Left renal cortex interstitium (tissue), 4 donors: ENCODE measurements around the gene TAF11L8. TPM values are rescaled to one million over a fixed set of nuclear protein-coding genes. Genes with fewer than 3 reads are reported as not detected.
"Not testable (repeated sequence)": the region's sequence is repeated elsewhere in the genome, so short reads cannot be mapped to it uniquely, and the experiment has no call there.

ENCODE experiments used
- DNase-seq, 4 donors: peaks; one replicate each; pipeline ENCODE4 v3.0.0-alpha.2; 2013; ENCODE audit warnings: low read depth in 4 of 4, low spot score in 2 of 4, missing footprints in 1 of 4
- polyA plus RNA-seq, 4 donors: library from polyadenylated mRNA; unstranded; fragments of 120-200 nt; gene quantifications; one replicate each; pipeline ENCODE4 v1.2.1, GENCODE V29; 2013; ENCODE audit not compliant: insufficient read length in 4 of 4

The TAF11L8 gene
- not detected for polyA plus RNA-seq

DNA sequence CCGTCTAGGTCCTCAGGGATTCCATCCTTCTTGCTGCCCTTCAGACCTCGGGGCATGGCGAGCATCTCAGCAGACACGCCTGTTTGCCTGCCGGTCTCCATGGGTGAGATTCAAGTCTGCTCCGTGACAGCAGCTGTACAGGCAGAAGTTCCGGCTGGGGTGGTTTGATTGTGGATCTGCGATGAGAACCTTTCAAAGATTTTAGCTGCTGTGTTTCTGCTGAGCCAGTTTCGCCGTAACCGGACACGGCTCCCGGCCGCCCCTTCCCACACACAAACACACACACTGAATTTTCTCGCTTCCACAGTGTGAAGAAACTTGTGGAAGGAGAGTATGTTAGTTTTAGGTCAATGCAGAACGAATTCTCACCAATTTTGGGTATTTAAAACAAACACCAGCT is at the start of gene TAF11L8:
TSS of gene TAF11L8 (minus strand) at position 101 of the 400 bp plus-strand sequence.
- not testable (repeated sequence) for DNase-seq

DNA sequence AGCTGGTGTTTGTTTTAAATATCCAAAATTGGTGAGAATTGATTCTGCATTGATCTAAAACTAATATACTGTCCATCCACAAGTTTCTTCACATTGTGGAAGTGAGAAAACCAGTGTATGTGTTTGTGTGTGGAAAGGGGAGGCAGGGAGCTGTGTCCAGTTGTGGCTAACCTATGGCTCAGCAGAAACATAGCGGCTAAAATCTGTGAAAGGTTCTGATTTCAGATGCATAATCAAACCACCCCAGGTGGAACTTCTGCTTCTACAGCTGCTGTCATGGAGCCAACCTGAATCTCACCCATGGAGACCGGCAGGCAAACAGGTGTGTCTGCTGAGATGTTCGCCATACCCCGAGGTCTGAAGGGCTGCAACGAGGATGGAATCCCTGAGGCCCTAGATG is 43.4 kb upstream of the TAF11L8 start, which contains the start of gene TAF11L14:
TSS of gene TAF11L14 (plus strand) at position 301 of the 400 bp plus-strand sequence.
- no peak for DNase-seq

DNA sequence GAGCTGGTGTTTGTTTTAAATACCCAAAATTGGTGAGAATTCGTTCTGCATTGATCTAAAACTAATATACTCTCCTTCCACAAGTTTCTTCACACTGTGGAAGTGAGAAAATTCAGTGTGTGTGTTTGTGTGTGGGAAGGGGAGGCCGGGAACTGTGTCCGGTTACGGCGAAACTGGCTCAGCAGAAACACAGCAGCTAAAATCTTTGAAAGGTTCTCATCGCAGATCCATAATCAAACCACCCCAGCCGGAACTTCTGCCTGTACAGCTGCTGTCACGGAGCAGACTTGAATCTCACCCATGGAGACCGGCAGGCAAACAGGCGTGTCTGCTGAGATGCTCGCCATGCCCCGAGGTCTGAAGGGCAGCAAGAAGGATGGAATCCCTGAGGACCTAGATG is 41.0 kb upstream of the TAF11L8 start, which contains the start of gene TAF11L13:
TSS of gene TAF11L13 (plus strand) at position 301 of the 400 bp plus-strand sequence.
- not testable (repeated sequence) for DNase-seq

DNA sequence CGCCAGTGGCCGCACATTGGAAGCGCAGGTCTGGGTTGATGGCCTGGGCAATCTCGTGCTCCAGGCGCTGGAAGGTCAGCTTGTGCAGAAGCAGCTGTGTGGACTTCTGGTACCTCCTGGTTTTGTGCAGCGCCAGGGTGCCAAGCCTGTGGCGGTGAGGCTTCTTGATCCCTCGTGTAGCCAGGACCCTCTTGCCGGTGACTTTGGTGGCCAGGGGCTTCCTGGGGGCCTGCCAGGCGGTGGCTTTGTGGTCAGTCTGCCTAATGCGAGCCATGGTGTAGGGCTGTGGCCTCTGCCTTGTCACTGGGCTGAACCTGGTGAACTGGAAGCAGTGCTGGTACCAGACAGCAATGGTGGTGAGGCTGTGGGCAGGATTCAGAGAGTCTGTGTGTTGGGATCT is 34.9 kb upstream of the TAF11L8 start:
- DNase-seq: no peak

DNA sequence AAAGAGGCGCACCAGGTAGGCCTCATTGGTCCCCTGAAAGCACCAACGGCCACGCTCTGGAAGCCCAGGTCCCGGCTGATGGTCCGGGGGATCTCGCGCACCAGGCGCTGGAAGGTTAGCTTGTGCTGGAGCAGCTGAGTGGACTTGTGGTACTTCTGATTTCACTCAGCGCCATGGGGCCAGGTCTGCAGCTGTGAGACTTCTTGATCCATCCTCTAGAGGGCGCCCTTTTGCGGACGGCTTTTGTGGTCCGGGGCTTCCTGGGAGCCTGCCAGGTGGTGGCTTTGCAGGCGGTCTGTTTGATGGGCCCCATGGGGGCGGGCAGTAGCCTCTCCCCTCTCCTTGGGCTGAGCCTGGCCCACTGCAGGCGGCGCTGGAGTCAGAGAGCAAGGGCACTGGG is 29.9 kb upstream of the TAF11L8 start:
- DNase-seq: no peak

DNA sequence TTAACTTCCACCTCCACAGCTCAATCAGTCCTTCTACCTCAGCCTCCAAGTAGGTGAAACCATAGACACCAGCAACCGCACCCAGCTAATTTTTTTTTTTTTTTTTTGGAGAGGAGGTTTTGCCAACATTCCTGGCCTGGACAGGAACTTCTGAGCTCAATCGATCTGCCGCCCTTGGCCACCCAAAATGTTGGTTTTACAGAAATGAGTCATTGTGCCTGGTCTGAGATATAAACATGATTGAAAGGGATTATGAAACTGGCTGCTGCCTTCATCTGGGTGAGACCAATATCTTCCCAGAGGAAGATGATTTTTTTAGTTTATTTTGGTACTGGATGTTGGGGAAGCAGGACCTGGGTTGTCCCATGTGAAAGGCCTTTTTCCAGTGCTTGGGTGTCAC is 28.6 kb upstream of the TAF11L8 start:
- no peak for DNase-seq

DNA sequence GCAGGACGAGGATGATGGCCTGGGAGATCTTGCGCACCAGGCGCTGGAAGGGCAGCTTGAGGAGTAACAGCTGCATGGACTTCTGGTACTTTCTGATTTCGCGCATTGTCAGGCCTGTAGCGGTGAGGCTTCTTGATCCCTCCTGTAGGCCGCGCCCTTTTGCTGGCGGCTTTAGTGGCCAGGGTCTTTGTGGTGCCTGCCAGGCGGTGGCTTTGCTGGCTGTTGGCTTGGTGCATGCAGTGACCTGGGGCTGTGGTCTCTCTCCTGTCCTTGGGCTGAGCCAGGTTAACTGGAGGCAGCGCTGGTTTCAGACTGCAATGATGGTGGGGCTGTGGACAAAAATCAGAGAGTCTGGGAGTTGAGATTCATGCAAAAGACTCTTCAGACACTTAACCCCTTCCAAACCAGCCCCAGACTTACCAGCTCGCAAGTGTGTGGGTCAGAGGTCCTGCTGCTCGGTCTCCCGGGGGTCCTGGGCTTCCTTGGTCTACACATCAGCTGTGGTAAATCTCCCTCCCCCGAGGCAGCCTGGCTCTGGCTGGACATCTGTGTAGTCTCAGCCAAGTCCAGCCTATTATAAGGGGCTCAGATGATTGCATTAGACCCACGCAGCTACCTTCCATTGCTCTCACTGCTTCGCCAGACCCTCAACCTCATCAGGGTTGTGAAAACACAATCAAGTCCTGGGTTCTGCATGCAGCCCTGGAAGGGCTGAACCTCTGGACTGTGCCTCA is 24.3 kb upstream of the TAF11L8 start:
- DNase-seq: no peak

DNA sequence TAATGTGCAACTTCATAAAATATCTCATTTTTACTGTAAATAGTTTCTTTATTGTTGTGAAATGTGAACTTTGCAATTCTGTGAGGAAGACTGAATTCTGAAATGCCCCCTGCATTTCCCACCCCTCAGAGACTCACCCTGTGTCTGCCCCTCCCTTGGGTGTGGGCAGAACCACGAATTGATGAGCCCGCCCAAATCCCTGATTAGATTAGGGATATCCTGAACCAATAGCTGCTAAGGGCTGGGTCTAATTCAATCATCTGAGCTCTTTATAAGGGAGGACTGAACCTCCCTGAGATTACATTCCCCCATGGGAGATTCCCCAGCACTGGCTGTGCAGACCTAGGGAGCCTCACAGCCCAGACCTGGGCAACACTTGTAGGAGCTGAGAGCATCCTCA is 19.3 kb upstream of the TAF11L8 start, which contains the start of gene TAF11L12:
TSS of gene TAF11L12 (plus strand) at position 301 of the 400 bp plus-strand sequence.
- DNase-seq: not testable (repeated sequence)

DNA sequence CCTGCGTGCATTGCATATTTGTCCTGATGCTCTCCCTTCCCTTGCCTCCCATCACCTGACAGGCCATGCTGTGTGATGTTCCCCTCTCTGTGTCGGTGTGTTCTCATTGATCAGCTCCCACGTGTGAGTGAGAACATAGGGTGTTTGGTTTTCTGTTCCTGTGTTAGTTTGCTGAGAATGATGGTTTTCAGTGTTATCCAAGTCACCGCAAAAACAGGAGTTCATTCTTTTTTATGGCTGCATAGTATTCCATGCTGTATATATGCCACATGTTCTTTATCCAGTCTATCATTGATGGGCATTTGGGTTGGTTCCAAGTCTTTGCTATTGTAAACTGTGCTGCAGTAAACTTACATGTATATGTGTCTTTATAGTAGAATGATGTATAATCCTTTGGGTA is 16.7 kb upstream of the TAF11L8 start:
- DNase-seq: not testable (repeated sequence)

DNA sequence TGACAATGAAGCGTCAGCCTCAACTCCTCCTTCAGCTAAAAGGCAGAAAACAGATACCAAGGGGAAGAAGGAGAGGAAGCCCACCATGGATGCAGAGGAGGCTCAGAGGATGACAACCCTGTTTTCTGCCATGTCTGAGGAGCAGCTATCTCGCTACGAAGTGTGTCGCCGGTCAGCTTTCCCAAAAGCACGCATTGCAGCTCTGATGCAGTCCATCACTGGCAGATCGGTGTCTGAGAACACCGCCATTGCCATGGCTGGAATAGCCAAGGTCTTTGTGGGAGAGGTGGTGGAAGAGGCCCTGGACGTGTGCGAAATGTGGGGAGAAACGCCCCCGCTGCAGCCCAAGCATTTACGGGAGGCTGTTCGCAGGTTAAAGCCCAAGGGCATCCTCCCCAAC is 14.2 kb upstream of the TAF11L8 start:
- DNase-seq: no peak

DNA sequence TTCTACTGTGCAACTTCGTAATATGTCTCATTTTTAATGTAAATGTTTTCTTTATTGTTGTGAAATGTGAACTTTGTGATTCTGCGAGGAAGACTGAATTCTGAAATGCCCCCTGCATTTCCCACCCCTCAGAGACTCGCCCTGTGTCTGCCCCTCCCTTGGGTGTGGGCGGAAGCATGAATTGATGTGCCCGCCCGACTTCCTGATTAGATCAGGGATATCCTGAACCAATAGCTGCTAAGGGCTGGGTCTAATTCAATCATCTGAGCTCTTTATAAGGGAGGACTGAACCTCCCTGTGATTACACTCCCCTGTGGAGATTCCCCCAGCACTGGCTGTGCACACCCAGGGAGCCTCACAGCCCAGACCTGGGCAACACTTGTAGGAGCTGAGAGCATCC is 13.1 kb upstream of the TAF11L8 start, which contains the start of gene TAF11L11:
TSS of gene TAF11L11 (plus strand) at position 304 of the 400 bp plus-strand sequence.
- DNase-seq: not testable (repeated sequence)

DNA sequence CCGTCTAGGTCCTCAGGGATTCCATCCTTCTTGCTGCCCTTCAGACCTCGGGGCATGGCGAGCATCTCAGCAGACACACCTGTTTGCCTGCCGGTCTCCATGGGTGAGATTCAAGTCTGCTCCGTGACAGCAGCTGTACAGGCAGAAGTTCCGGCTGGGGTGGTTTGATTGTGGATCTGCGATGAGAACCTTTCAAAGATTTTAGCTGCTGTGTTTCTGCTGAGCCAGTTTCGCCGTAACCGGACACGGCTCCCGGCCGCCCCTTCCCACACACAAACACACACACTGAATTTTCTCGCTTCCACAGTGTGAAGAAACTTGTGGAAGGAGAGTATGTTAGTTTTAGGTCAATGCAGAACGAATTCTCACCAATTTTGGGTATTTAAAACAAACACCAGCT is 7.0 kb upstream of the TAF11L8 start, which contains the start of gene TAF11L10:
TSS of gene TAF11L10 (minus strand) at position 101 of the 400 bp plus-strand sequence.
- DNase-seq: not testable (repeated sequence)

DNA sequence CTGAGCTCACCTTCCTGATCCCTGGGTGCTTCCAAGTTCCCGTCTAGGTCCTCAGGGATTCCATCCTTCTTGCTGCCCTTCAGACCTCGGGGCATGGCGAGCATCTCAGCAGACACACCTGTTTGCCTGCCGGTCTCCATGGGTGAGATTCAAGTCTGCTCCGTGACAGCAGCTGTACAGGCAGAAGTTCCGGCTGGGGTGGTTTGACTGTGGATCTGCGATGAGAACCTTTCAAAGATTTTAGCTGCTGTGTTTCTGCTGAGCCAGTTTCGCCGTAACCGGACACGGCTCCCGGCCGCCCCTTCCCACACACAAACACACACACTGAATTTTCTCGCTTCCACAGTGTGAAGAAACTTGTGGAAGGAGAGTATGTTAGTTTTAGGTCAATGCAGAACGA is 3.5 kb upstream of the TAF11L8 start, which contains the start of gene TAF11L9:
TSS of gene TAF11L9 (minus strand) at position 140 of the 400 bp plus-strand sequence.
- DNase-seq: not testable (repeated sequence)

DNA sequence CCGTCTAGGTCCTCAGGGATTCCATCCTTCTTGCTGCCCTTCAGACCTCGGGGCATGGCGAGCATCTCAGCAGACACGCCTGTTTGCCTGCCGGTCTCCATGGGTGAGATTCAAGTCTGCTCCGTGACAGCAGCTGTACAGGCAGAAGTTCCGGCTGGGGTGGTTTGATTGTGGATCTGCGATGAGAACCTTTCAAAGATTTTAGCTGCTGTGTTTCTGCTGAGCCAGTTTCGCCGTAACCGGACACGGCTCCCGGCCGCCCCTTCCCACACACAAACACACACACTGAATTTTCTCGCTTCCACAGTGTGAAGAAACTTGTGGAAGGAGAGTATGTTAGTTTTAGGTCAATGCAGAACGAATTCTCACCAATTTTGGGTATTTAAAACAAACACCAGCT is 5.1 kb downstream of the TAF11L8 start, which contains the start of gene TAF11L7:
TSS of gene TAF11L7 (minus strand) at position 101 of the 400 bp plus-strand sequence.
- not testable (repeated sequence) for DNase-seq

Other genes with a start within 250 kb of the TAF11L8 start
- gene TAF11L2, start 92.7 kb downstream of the TAF11L8 start, polyA plus RNA-seq: not detected
- not detected for gene TAF11L3, start 72.6 kb downstream of the TAF11L8 start, polyA plus RNA-seq
- not detected for gene TAF11L4, start 69.2 kb downstream of the TAF11L8 start, polyA plus RNA-seq
- gene TAF11L5, start 65.7 kb downstream of the TAF11L8 start, polyA plus RNA-seq: not detected
- gene TAF11L6, start 62.3 kb downstream of the TAF11L8 start, polyA plus RNA-seq: not detected
- not detected for gene TAF11L7, start 5.2 kb downstream of the TAF11L8 start, polyA plus RNA-seq
- not detected for gene TAF11L9, start 3.4 kb upstream of the TAF11L8 start, polyA plus RNA-seq
- not detected for gene TAF11L10, start 6.9 kb upstream of the TAF11L8 start, polyA plus RNA-seq
- gene TAF11L11, start 13.2 kb upstream of the TAF11L8 start, polyA plus RNA-seq: not detected
- not detected for gene TAF11L12, start 19.4 kb upstream of the TAF11L8 start, polyA plus RNA-seq
- not detected for gene TAF11L13, start 41.1 kb upstream of the TAF11L8 start, polyA plus RNA-seq
- not detected for gene TAF11L14, start 43.5 kb upstream of the TAF11L8 start, polyA plus RNA-seq